Measurements from ENCODE around the gene ESYT1. TPM values are rescaled to one million over a fixed set of nuclear protein-coding genes. Genes with fewer than 3 reads are reported as not detected.

Gene ESYT1
- total RNA-seq, 1 experiment from 2014 or later = 152 TPM

- DNase-seq (ENCODE audit: low read depth, low spot score) (peak; percentile 74), ATAC-seq (peak; percentile 94)
- Histone ChIP-seq H3K36me3 (ENCODE audit: control insufficient read depth, insufficient read depth, low read length) (peaks cover 3% of the 10 kb centered on the region; the same call in 1 of the 2 replicates), H3K27me3 (ENCODE audit: control insufficient read depth, insufficient read depth, low read length) (no peaks in the 10 kb centered on the region), H3K27ac (ENCODE audit: low read length) (peak within 1 kb of the TSS; percentile 93), H3K4me1 (ENCODE audit: control insufficient read depth, insufficient read depth, low read length) (peaks cover 28% of the 10 kb centered on the region), H3K9me3 (ENCODE audit: control insufficient read depth, insufficient read depth, low read depth, low read length) (no peaks in the 10 kb centered on the region), H3K4me3 (ENCODE audit: low read depth in 2 of 2, low read length in 2 of 2) (peak within 1 kb of the TSS; percentile 66)
- no peak for TF ChIP-seq CTCF (IDR thresholded peaks at IDR 0.05)
- no peak; the same call in 1 of the 2 replicates for TF ChIP-seq SIN3A (IDR thresholded peaks at IDR 0.05; ENCODE audit: borderline replicate concordance, insufficient read depth, low read depth, low read length)
- TF ChIP-seq TCF7L2 (IDR thresholded peaks at IDR 0.05; ENCODE audit: low read depth, low read length) = no peak
- TF ChIP-seq POLR2AphosphoS5 (IDR thresholded peaks at IDR 0.05; ENCODE audit: low read depth, low read length) = peak; percentile 82
- CTCF ChIA-PET = interaction anchor here (0.6 kb wide), 2 partner anchors 26 to 432 kb away, joined by 3 to 6 read pairs; partner anchors contain the start of gene RDH5
- POLR2A ChIA-PET = interaction anchor here (0.6 kb wide), 1 partner anchor 163 kb away, joined by 5 read pairs; no protein-coding TSS in a partner anchor
- no TSS peak for BruUV-seq (replicated peaks)
- intact Hi-C loops (cut with micrococcal nuclease; ENCODE audit: unreplicated experiment) (no loop called here), in situ Hi-C loops (cut with HindIII; ENCODE audit: low pct_unique_long_range_greater_than_20kb, low sequenced_read_pairs) (no loop called here)
Observed at GRCh38 chr12:56152132-56152755, 24.2 kb downstream of the ESYT1 start, which contains the start of gene MYL6B. TSS of gene MYL6B (plus strand) at chr12:56152587. CDS start at chr12:56153919, 1,332 bp downstream.

GRCh38 chr12:56152756-56153677, 24.9 kb downstream of the ESYT1 start:
- no peaks in the 10 kb centered on the region for H3K9me3 ChIP-seq (ENCODE audit: control insufficient read depth, insufficient read depth, low read depth, low read length)
- CTCF ChIA-PET = no interaction called here
- H3K27ac ChIP-seq (ENCODE audit: low read length) = peak overlapping the region; percentile 93
- peaks cover 28% of the 10 kb centered on the region for H3K4me1 ChIP-seq (ENCODE audit: control insufficient read depth, insufficient read depth, low read length)
- H3K27me3 ChIP-seq (ENCODE audit: control insufficient read depth, insufficient read depth, low read length) = no peaks in the 10 kb centered on the region
- H3K36me3 ChIP-seq (ENCODE audit: control insufficient read depth, insufficient read depth, low read length) = peaks cover 3% of the 10 kb centered on the region; the same call in 1 of the 2 replicates
- POLR2A ChIA-PET = no interaction called here
- DNase-seq (ENCODE audit: low read depth, low spot score) (no peak), ATAC-seq (no peak)
- peak overlapping the region; percentile 66 for H3K4me3 ChIP-seq (ENCODE audit: low read depth in 2 of 2, low read length in 2 of 2)
- in situ Hi-C loops (cut with HindIII; ENCODE audit: low pct_unique_long_range_greater_than_20kb, low sequenced_read_pairs) = no loop called here
- intact Hi-C loops (cut with micrococcal nuclease; ENCODE audit: unreplicated experiment) = no loop called here
- BruUV-seq (replicated peaks) = TSS peak; percentile 80
- TF ChIP-seq REST (IDR thresholded peaks at IDR 0.05; ENCODE audit: insufficient read depth in 1 of 2, low read depth in 2 of 2, low read length in 1 of 2) = no peak
- no peak for TF ChIP-seq SIN3A (IDR thresholded peaks at IDR 0.05; ENCODE audit: borderline replicate concordance, insufficient read depth, low read depth, low read length)
- TF ChIP-seq POLR2AphosphoS5 (IDR thresholded peaks at IDR 0.05; ENCODE audit: low read depth, low read length) = no peak
- no peak for TF ChIP-seq TCF7L2 (IDR thresholded peaks at IDR 0.05; ENCODE audit: low read depth, low read length)
- no peak for TF ChIP-seq CTCF (IDR thresholded peaks at IDR 0.05)
